Measurements from ENCODE around the gene FGF21.
"Not testable (repeated sequence)": the region's sequence is repeated elsewhere in the genome, so short reads cannot be mapped to it uniquely, and the experiment has no call there.

The FGF21 gene

DNA sequence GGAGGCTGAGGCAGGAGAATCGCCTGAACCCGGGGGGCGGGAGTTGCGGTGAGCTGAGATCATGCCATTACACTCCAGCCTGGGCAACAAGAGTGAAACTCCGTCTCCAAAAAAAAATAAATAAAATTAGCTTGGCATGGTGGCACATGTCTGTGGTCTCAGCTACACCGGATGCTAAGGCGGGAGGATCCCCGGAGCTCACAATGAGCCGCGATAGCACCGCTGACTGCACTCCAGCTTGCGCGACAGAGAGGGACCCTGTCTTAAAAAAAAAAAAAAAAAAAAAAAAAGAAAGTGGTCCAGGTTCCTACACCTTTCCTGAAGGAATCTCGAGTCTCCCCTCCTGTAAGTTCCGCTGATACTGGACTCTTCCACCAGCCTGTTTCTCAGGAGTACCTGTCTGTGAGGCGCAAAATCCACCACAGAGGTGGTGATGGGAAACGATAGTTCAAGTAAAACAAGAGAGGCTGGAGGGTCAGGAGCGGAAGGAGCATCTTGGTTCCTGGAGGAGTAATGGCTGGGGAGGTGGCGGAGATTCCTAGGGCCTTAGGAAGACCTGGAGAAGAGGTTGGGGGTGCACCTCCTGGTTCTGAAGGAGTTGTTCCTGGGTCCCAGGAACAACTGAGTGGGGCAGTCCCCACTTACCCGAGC lies 3.4 kb upstream of the FGF21 start:
- DNase-seq (ENCODE audit: low read depth in 1 of 2, low spot score in 1 of 2): no peak

DNA sequence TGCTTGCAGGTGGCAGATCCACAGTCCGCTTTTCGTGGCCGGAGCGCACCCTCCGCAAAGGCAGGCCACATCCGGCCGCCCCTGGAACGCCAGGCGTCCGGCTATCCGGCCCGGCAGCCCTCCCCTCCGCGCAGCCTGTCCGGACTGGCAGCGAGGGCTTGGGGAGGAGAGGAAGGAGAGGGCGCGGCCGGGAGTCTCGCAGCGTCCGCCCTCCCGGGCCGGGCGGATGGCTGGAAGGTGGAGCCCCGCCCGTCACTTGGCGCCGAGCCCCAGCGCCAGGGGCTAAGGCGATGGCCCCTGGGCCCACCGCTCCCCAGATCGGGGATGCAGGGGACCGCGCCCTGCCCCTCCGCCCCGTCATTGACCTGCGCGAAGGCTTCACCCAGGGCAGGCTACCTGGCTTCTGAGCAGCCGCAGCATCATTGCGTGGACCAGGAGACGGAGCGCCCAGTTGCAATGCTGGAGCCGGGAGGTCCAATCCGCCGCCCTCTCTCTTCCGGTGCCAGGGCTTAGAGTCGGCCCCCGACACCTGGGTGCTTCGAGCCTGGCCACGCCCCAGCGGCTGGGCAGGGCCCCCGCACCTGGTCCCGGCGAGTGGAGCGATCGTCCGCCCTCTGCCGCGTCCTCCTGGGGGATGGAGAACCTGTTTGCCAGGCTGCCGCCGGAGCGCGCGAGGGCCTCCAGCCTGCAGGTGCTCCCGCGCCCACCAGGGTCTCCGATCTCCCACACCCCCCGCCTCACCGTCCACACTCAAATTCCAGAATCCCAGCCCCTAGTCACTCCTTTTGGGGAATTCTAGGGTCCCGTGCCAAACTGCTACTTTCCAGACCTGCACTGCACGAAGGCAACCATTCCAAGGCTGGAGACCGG lies 2.6 kb upstream of the FGF21 start, which contains the start of gene FUT1:
Gene FUT1, minus strand, starts transcription at position 146 of the 870 bp plus-strand sequence. CDS start 1,360 bp downstream, outside the sequence.
- no peak for DNase-seq (ENCODE audit: low read depth in 1 of 2, low spot score in 1 of 2)

DNA sequence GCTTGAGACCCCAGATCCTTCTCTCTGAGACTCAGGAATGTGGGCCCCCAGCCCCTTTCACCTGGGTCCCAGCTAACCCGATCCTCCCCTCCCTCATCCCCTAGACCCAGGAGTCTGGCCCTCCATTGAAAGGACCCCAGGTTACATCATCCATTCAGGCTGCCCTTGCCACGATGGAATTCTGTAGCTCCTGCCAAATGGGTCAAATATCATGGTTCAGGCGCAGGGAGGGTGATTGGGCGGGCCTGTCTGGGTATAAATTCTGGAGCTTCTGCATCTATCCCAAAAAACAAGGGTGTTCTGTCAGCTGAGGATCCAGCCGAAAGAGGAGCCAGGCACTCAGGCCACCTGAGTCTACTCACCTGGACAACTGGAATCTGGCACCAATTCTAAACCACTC lies 463 bp downstream of the FGF21 start:
- DNase-seq (ENCODE audit: low read depth in 1 of 2, low spot score in 1 of 2): no peak

DNA sequence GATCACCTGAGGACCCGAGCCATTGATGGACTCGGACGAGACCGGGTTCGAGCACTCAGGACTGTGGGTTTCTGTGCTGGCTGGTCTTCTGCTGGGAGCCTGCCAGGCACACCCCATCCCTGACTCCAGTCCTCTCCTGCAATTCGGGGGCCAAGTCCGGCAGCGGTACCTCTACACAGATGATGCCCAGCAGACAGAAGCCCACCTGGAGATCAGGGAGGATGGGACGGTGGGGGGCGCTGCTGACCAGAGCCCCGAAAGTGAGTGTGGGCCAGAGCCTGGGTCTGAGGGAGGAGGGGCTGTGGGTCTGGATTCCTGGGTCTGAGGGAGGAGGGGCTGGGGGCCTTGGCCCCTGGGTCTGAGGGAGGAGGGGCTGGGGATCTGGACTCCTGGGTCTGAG lies 888 bp downstream of the FGF21 start:
- DNase-seq (ENCODE audit: low read depth in 1 of 2, low spot score in 1 of 2): no peak

DNA sequence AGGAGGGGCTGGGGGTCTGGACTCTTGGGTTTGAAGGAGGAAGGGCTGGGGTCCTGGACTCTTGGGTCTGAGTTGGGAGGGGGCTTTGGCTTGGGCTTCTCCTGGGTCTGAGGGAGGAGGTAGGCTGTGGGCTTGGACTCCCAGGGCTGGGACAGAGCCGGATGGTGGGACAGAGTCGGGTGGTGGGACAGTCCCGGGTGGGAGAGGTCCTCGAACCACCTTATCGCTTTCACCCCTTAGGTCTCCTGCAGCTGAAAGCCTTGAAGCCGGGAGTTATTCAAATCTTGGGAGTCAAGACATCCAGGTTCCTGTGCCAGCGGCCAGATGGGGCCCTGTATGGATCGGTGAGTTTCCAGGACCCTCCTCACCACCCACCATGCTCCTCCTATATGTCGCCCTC lies 1.4 kb downstream of the FGF21 start:
- DNase-seq (ENCODE audit: low read depth in 1 of 2, low spot score in 1 of 2): no peak

DNA sequence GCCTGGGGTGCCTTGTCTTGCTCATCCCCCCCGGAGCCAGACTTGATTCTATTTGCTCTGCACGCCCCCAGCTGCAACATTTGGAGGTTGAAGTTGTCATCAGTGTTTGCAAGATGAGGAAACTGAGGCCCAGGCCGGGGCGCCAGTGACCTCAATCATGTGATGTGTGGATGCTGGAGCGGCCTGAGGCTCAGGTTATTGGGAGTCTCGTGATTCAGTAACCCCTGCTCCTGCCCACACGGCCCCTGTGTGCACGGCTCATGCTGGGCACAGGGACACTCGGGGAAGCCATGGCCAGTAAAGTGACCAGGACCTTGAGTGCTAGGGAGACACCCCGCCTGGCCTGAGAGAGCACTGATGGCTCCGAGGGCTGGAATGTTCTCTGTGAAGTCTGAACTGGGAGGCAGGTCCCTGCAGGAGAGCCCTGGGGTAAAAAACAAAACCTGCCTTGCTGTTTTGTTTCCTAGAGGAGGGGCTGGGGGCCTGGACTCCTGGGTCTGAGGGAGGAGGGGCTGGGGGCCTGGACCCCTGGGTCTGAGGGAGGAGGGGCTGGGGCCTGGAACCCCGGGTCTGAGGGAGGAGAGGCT lies 1.9 kb downstream of the FGF21 start:
- no peak for DNase-seq (ENCODE audit: low read depth in 1 of 2, low spot score in 1 of 2)

DNA sequence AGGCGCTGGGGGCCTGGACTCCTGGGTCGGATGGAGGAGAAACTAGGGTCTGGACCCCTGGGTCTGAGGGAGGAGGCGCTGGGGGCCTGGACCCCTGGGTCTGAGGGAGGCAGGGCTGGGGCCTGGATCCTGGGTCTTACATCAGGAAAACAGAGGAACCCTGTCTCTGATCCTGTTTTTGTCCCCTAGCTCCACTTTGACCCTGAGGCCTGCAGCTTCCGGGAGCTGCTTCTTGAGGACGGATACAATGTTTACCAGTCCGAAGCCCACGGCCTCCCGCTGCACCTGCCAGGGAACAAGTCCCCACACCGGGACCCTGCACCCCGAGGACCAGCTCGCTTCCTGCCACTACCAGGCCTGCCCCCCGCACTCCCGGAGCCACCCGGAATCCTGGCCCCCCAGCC lies 2.4 kb downstream of the FGF21 start:
- DNase-seq (ENCODE audit: low read depth in 1 of 2, low spot score in 1 of 2): no peak

DNA sequence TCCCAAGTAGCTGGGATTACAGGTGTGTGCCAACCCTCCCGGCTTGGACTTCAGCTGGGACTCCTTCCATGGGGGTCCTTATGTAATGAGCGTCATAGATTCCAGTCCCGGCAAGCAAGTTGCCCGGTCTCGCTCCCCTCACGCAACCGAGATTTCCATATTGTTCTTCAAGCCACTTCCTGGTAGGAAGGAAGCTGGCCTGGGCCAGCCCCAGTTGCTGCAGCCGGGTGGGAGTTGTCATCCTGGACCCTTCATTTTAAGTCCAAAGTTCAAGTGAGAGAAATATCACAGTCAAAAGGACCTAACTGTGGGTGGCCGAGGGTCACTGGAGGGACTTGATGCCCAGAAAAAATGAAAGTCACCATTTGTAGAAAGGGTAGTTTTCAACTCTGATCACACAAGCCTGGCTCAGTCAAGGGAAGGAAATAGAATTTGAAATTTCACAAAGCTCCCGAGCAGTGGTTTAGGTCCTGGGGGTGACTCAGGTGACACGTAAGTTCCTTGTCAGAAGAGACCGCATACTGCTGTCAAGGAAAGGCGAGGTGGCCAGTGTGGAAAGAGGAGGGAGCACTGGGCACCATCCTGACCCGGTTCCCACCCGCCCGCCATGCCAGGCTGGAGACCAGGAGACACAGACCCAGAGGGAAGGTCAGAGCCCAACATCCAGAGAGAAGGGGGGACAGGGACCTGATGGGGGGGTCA lies 5.3 kb downstream of the FGF21 start:
- DNase-seq (ENCODE audit: low read depth in 1 of 2, low spot score in 1 of 2): no peak

DNA sequence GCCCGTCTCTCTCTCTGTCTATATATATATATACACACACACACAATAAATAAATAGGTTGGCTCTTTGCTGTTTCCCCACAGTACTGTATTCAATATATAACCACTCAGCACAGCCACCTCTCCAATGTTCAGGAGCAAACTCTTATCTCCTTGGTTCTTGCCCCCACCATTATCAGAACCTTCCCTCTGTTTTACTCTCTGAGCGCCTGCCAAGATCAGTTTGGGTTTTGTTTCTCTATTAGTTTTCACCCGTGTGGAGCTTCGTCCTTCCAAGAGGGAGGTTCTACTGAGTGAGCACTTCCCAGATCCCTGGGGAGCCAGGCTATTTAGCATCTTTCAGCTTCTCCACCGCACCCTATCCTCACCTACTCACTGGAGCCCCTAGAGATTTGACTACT lies 10.5 kb downstream of the FGF21 start:
- DNase-seq (ENCODE audit: low read depth in 1 of 2, low spot score in 1 of 2): not testable (repeated sequence)

DNA sequence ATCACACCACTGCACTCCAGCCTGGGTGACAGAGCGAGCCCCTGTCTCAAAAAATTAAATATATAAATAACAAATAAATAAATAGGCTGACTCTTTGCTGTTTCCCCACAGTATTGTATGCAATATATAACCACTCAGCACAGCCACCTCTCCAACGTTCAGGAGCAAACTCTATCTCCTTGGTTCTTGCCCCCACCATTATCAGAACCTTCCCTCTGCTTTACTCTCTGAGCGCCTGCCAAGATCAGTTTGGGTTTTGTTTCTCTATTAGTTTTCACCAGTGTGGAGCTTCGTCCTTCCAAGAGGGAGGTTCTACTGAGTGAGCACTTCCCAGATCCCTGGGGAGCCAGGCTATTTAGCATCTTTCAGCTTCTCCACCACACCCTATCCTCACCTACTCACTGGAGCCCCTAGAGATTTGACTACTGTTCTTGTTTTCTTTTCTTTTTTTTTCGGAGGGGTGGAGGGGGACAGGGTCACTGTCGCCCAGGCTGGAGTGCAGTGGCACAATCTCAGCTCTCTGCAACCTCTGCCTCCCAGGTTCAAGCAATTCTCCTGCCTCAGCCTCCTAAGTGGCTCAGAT lies 12.9 kb downstream of the FGF21 start:
- DNase-seq (ENCODE audit: low read depth in 1 of 2, low spot score in 1 of 2): not testable (repeated sequence)

DNA sequence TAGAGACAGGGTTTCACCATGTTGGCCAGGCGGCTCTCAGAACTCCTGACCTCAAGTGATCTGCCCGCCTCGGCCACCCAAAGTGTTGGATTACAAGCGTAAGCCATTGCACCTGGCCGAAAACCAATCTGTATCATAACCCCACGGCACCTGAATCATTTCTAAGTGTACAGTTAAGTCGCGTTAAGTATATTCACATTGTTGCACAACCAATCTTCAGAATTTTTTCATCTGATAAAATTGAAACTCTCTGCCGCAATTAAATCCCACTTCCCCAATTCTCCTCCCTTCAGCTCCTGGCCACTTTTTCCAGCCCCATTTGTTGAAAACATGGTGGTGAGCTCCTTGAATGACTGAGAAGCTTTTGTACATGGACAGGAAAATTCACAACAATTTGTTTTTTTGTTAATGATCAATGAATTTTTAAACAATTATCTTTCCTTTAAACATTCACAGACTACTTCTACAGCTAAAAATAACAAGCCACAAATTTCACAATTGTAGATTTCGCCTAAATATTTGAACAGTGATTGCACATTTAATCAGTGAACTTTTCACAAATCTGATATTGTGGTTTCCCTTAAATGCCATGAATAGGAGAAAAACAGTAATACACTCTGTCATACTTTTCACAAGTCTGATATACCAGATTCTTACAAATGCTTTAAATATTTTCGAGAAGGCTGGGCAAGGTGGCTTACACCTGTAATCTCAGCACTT lies 13.8 kb downstream of the FGF21 start:
- no peak for DNase-seq (ENCODE audit: low read depth in 1 of 2, low spot score in 1 of 2)

DNA sequence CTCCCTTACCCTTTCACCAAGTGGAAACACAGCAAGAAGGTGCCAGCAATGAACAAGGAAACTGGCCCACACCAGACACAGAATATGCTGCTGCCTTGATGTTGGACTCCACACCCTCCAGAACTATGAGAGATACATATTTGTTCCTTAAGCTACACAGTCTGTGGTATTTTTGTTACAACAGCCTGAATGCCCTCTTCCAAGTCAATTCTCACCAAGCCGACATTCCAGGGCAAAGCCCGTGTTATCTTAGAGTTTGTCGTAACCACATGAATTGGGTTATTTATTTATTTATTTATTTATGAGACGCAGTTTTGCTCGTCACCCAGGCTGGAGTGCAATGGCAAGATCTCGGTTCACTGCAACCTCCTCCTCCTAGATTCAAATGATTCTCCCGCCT lies 14.9 kb downstream of the FGF21 start:
- no peak for DNase-seq (ENCODE audit: low read depth in 1 of 2, low spot score in 1 of 2)

DNA sequence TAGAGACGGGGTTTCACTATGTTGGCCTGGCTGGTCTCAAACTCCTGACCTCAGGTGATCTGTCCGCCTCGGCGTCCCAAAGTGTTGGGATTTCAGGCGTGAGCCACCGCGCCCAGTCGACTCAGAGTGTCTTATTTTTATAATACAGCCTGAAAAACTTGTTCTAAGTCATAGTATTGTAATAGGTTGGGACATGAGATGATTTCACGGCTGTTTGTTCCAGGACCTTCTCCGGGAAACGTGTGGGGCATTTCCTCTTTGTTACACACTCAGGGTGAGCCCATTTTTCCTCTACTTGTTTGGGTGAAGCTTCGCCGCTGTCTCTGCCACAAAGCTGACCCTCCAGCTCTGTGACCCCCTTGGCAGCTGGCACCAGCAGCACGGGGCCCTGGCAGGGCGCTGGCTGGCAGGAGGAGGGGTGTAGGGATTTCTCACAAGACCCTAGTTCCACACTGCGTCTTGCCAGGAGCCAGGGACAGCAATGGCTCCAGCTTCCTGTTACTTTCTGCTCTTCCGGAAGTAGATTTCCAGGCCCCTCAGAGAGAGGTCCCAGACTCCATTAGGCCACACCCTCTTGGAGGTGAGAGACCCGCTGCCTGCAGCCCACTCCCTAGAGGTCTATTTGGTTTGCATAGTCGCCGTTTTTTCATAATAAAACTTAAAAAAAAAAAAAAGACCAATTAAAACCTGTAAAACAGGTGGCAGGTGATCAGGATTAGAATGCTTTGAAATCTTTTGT lies 15.6 kb downstream of the FGF21 start:
- no peak for DNase-seq (ENCODE audit: low read depth in 1 of 2, low spot score in 1 of 2)

DNA sequence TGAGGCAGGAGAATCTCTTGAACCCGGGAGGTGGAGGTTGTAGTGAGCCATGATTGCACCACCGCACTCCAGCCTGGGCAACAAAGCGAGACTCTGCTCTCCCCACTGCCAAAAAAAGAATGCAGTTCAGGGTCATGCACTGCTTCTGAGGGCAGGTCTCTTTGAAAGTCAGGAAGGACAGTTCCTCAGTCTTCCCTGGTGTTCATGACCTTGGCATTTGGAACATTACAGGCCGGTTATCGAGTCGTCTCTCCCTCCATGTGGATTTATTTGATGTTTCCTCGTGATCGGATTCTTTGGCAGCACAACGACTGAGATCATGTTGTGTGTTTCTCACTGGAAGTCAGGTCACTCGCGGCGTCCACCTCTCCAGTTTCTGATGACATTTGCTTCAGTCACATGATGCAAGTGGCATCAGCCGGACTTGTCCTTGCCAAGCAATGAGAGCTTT lies 17.2 kb downstream of the FGF21 start:
- no peak for DNase-seq (ENCODE audit: low read depth in 1 of 2, low spot score in 1 of 2)

DNA sequence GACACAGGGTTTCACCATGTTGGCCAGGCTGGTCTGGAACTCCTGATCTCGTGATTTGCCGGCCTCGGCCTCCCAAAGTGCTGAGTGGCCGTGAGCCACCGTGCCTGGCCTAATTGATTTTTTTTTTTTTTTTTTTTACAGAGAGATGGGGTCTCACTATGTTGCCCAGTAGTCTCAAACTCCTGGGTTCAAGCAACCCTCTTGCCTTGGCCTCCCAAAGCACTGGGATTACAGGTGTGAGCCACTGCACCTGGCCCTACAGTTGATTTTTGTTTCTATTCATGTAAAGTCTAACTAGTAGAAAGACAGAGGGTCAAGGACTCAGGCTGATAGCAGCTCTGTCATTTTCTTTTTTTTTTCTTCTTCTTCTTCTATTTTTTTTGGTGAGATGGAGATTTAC lies 21.8 kb downstream of the FGF21 start:
- no peak for DNase-seq (ENCODE audit: low read depth in 1 of 2, low spot score in 1 of 2)

DNA sequence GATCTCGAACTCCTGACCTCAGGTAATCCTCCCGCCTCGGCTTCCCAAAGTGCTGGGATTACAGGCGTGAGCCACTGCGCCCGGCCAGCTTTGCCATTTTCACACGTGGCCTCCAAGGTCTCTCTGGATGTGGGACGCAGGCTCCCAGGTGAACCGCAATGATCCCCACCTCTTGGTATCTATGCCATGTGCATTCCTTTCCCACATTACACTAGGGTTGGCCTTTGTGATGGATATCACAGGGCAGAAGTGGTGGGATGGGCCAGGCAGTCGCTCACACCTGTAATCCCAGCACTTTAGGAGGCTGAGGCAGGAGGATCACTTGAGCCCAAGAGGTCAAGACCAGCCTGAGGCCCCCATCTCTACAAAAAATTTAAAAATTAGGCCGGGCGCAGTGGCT lies 22.4 kb downstream of the FGF21 start:
- DNase-seq (ENCODE audit: low read depth in 1 of 2, low spot score in 1 of 2): no peak

DNA sequence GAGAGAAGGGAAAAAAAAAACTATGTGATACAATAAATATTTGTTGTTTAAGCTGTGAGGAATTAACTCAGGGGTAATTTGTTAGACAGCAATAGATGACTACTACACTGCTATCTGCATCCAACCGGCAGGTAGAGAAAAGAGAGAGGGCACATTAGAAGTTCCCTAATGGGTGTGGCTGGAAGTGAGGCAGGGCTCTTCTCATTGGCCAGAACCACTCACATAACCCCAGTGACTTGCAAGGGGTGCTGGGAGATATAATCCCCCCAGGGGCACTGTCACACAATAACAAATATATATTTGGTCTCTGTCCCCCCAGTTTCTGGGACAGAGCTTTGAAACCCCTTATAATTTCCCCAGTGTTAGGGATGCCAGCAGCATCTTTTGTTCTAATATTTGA lies 24.3 kb downstream of the FGF21 start:
- no peak for DNase-seq (ENCODE audit: low read depth in 1 of 2, low spot score in 1 of 2)

DNA sequence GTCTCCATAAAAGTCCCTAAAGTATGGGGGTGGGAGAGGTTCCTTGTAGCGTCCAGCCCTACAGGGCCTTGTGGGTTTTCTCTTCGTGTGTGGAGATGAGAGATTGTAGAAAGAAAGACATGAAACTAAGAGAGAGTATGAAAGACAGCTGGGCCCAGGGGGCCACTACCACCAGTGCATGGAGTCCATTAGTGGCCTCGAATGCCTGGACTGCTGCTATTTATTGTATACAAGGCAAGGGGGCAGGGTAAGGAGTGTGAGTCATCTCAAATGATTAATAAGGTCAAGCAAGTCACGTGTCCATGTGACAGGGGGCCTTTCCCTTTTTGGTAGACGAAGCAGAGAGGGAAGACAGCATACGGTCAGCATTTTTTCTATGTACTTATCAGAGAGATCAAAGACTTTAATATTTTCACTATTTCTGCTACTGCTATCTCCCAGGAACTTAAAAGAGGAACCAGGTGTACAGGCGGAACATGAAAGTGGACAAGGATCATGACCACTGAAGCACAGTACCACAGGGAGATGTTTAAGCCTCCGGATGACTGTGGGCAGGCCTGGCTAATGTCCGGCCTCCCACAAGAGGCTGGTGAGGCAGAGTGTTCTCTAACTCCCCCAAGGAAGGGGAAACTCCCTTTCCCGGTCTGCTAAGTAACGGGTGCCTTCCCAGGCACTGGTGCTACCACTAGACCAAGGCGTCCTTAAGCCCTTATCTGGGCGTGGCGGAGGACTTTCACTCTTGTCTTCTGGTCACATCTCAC lies 25.5 kb downstream of the FGF21 start:
- no peak for DNase-seq (ENCODE audit: low read depth in 1 of 2, low spot score in 1 of 2)

DNA sequence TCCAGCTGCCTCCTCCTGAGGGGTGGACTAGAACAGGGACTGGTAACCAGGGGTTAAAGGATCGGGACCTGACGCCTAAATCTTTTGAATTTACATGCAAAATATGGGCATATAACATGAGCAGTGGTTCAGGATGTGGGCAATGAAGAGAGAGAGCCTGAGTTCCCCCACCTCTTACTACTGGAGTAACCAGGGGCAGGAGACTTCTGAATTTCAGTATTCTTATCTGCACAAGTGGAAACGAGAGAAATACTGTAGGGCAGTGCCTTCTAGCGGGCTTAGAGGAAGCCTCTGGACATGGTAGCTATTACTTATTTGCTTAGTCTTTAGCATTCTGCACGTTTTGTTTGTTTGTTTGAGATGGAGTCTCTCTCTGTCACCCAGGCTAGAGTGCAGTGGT lies 29.2 kb downstream of the FGF21 start:
- DNase-seq (ENCODE audit: low read depth in 1 of 2, low spot score in 1 of 2): no peak
